ENCODE data around the gene DESI2. TPM values are rescaled to one million over a fixed set of nuclear protein-coding genes. Genes with fewer than 3 reads are reported as not detected.
"Not testable (repeated sequence)": the region's sequence is repeated elsewhere in the genome, so short reads cannot be mapped to it uniquely, and the experiment has no call there.

The DESI2 gene
- total RNA-seq, 1 experiment from 2014 or later = 53.9 TPM

- no TSS peak for BruUV-seq (replicated peaks)
- Histone ChIP-seq H3K9me3 (ENCODE audit: control insufficient read depth, insufficient read depth, low read depth, low read length) (no peaks in the 10 kb centered on the region), H3K27ac (ENCODE audit: low read length) (no peak overlapping the region), H3K27me3 (ENCODE audit: control insufficient read depth, insufficient read depth, low read length) (no peaks in the 10 kb centered on the region), H3K4me3 (ENCODE audit: low read depth in 2 of 2, low read length in 2 of 2) (no peak overlapping the region), H3K4me1 (ENCODE audit: control insufficient read depth, insufficient read depth, low read length) (no peaks in the 10 kb centered on the region), H3K36me3 (ENCODE audit: control insufficient read depth, insufficient read depth, low read length) (no peaks in the 10 kb centered on the region)
- DNase-seq (ENCODE audit: low read depth, low spot score) (no peak), ATAC-seq (no peak)
- TF ChIP-seq SIN3A (IDR thresholded peaks at IDR 0.05; ENCODE audit: borderline replicate concordance, insufficient read depth, low read depth, low read length) = no peak
- no peak for TF ChIP-seq CTCF (IDR thresholded peaks at IDR 0.05)
- TF ChIP-seq REST (IDR thresholded peaks at IDR 0.05; ENCODE audit: insufficient read depth in 1 of 2, low read depth in 2 of 2, low read length in 1 of 2) = no peak
- TF ChIP-seq POLR2AphosphoS5 (IDR thresholded peaks at IDR 0.05; ENCODE audit: low read depth, low read length) = no peak
- no peak for TF ChIP-seq TCF7L2 (IDR thresholded peaks at IDR 0.05; ENCODE audit: low read depth, low read length)
- POLR2A ChIA-PET = interaction anchor here (0.6 kb wide), 2 partner anchors 9 to 19 kb away, joined by 3 to 8 read pairs; no protein-coding TSS in a partner anchor
- intact Hi-C loops (cut with micrococcal nuclease; ENCODE audit: unreplicated experiment) (no loop called here), in situ Hi-C loops (cut with HindIII; ENCODE audit: low pct_unique_long_range_greater_than_20kb, low sequenced_read_pairs) (no loop called here)
- CTCF ChIA-PET = no interaction called here
Measured at GRCh38 chr1:244680667-244681066, 27.7 kb downstream of the DESI2 start.

- ATAC-seq; in situ Hi-C loops (cut with HindIII; ENCODE audit: low pct_unique_long_range_greater_than_20kb, low sequenced_read_pairs): not testable (repeated sequence)
Measured at GRCh38 chr1:244682087-244682486, 29.2 kb downstream of the DESI2 start.

GRCh38 chr1:244695937-244696336 is 43.0 kb downstream of the DESI2 start:
- no peaks in the 10 kb centered on the region for H3K27me3 ChIP-seq (ENCODE audit: control insufficient read depth, insufficient read depth, low read length)
- no peaks in the 10 kb centered on the region for H3K9me3 ChIP-seq (ENCODE audit: control insufficient read depth, insufficient read depth, low read depth, low read length)
- H3K4me3 ChIP-seq (ENCODE audit: low read depth in 2 of 2, low read length in 2 of 2) = no peak overlapping the region
- POLR2A ChIA-PET = no interaction called here
- no peak for ATAC-seq
- CTCF ChIA-PET = no interaction called here
- in situ Hi-C loops (cut with HindIII; ENCODE audit: low pct_unique_long_range_greater_than_20kb, low sequenced_read_pairs) = no loop called here
- no peak for TF ChIP-seq SIN3A (IDR thresholded peaks at IDR 0.05; ENCODE audit: borderline replicate concordance, insufficient read depth, low read depth, low read length)
- no peak for TF ChIP-seq TCF7L2 (IDR thresholded peaks at IDR 0.05; ENCODE audit: low read depth, low read length)
- no peak for TF ChIP-seq CTCF (IDR thresholded peaks at IDR 0.05)
- no peak for TF ChIP-seq REST (IDR thresholded peaks at IDR 0.05; ENCODE audit: insufficient read depth in 1 of 2, low read depth in 2 of 2, low read length in 1 of 2)
- no peak for TF ChIP-seq POLR2AphosphoS5 (IDR thresholded peaks at IDR 0.05; ENCODE audit: low read depth, low read length)
- no peak for DNase-seq (ENCODE audit: low read depth, low spot score)
- H3K4me1 ChIP-seq (ENCODE audit: control insufficient read depth, insufficient read depth, low read length) = no peaks in the 10 kb centered on the region
- intact Hi-C loops (cut with micrococcal nuclease; ENCODE audit: unreplicated experiment) = no loop called here
- H3K36me3 ChIP-seq (ENCODE audit: control insufficient read depth, insufficient read depth, low read length) = peaks cover 5% of the 10 kb centered on the region
- H3K27ac ChIP-seq (ENCODE audit: low read length) = no peak overlapping the region
- BruUV-seq (replicated peaks) = no TSS peak

More at GRCh38 chr1:244682087-244682486, 29.2 kb downstream of the DESI2 start:
- H3K27me3 ChIP-seq (ENCODE audit: control insufficient read depth, insufficient read depth, low read length); H3K9me3 ChIP-seq (ENCODE audit: control insufficient read depth, insufficient read depth, low read depth, low read length); H3K4me1 ChIP-seq (ENCODE audit: control insufficient read depth, insufficient read depth, low read length); DNase-seq (ENCODE audit: low read depth, low spot score); BruUV-seq (replicated peaks); intact Hi-C loops (cut with micrococcal nuclease; ENCODE audit: unreplicated experiment); CTCF ChIA-PET; H3K36me3 ChIP-seq (ENCODE audit: control insufficient read depth, insufficient read depth, low read length); H3K27ac ChIP-seq (ENCODE audit: low read length); H3K4me3 ChIP-seq (ENCODE audit: low read depth in 2 of 2, low read length in 2 of 2); POLR2A ChIA-PET: not testable (repeated sequence)

Data from Panc1 (cell line).